Right lobe of liver (tissue), 6 donors: ENCODE measurements around the gene KCNK4. TPM values are rescaled to one million over a fixed set of nuclear protein-coding genes. Genes with fewer than 3 reads are reported as not detected.

Experiments used
- ATAC-seq, 4 donors: fragments of 200-7000 bp; cut with Tn5 transposase; one replicate each; pipeline ENCODE4 v1.9.1; 2020; ENCODE audit warnings: mild to moderate bottlenecking in 4 of 4, moderate library complexity in 4 of 4
- DNase-seq, 3 donors: peaks; one replicate each; pipeline ENCODE4 v3.0.0-alpha.2; 2020
- H3K27ac ChIP-seq, 3 donors: fragments of 200-600 bp; one replicate each; pipeline ENCODE4 v1.8.0; 2022
- H3K27me3 ChIP-seq, 2 donors: fragments of 200-600 bp; one replicate each; pipeline ENCODE4 v1.8.0; 2022
- H3K36me3 ChIP-seq, 4 donors: fragments of 200-600 bp; sonication (generic) in 1 of 4; one replicate each; pipeline versions ENCODE4 v1.5.1 to v1.8.0; 2017 to 2022; ENCODE audit warnings: control low read depth in 1 of 4
- H3K4me1 ChIP-seq, 4 donors: fragments of 200-600 bp; sonication (generic) in 1 of 4; one replicate each; pipeline versions ENCODE4 v1.5.1 to v1.8.0; 2017 to 2022; ENCODE audit warnings: control low read depth in 1 of 4
- H3K4me3 ChIP-seq, 3 donors: fragments of 200-600 bp; one replicate each; pipeline ENCODE4 v1.8.0; 2022
- H3K9me3 ChIP-seq, 4 donors: fragments of 200-600 bp; sonication (generic) in 1 of 4; one replicate each; pipeline versions ENCODE4 v1.5.1 to v1.8.0; 2017 to 2022; ENCODE audit warnings: control low read depth in 1 of 4
- POLR2A ChIP-seq: fragments of 450-650 bp; IDR thresholded peaks from one replicate; pipeline ENCODE4 v1.6.1; 2017; ENCODE audit warnings: antibody characterized with exemption, mild to moderate bottlenecking
- WGBS: methylation state at CpG from one replicate; pipeline ENCODE4 v1.1.6; 2018; ENCODE audit warnings: low coverage, low lambda C conversion rate; ENCODE audit not compliant: insufficient coverage; ENCODE audit errors: missing lambda C conversion rate; 5-methylcytosine and 5-hydroxymethylcytosine counted together
- intact Hi-C, 2 donors: fragments of 100-400 bp; cut with DNase I; formaldehyde crosslinking; loops; one replicate each; pipeline versions ENCODE4 v1.11.2 to v1.14.1; 2022
- total RNA-seq, 6 experiments: library from RNA; depleted of rRNA in 2 of 6; stranded (reverse); fragments of >200 nt in 2 of 6; fragmentation: NEBNext Ultra II Directional in 3 of 6; extraction: Animal tissue kit (Norgen Biotek cat#: 25700) in 3 of 6; gene quantifications; one replicate each; pipeline versions ENCODE4 v1.1.0 to v1.2.4, GENCODE V29; 2016 to 2023
- TF ChIP-seq, protein P1 (sequence below), 4 donors: fragments of 200-600 bp in 3 of 4; fragments of 450-650 bp in 1 of 4; IDR thresholded peaks; one replicate each; pipeline versions ENCODE4 v1.5.1 to v1.8.0; 2016 to 2022; ENCODE audit warnings: antibody characterized with exemption in 4 of 4, mild to moderate bottlenecking in 2 of 4
- donor health status: DM: no; HTN: yes; CAD: no.
- donor health status: DM: no; HTN: no; CAD: no.
- donor health status: DM: no; HTN: no; CAD: no.
- donor health status: DM: no; HTN: yes; CAD: no.
- donor health status: DM: no; HTN: yes; CAD: no.

KCNK4 gene
- total RNA-seq, 6 experiments from 2014 or later, result not detected

- DNase-seq (peak; percentile 97 to 99 (median 98)), ATAC-seq (peak; percentile 78 to 87 (median 82))
- H3K27me3 ChIP-seq, result no peaks in the 10 kb centered on the region
- no peaks in the 10 kb centered on the region for H3K36me3 ChIP-seq
- intact Hi-C loops, result no loop called here
- WGBS, result 0% methylated on average over 5 of the region's 58 CpGs
- H3K4me3 ChIP-seq, result peak overlapping the region; percentile 81 to 94 (median 92)
- peak overlapping the region; percentile 91 to 92 (median 91) for H3K27ac ChIP-seq
- peak; percentile 50 for TF ChIP-seq POLR2A
- TF ChIP-seq, protein P1, sequence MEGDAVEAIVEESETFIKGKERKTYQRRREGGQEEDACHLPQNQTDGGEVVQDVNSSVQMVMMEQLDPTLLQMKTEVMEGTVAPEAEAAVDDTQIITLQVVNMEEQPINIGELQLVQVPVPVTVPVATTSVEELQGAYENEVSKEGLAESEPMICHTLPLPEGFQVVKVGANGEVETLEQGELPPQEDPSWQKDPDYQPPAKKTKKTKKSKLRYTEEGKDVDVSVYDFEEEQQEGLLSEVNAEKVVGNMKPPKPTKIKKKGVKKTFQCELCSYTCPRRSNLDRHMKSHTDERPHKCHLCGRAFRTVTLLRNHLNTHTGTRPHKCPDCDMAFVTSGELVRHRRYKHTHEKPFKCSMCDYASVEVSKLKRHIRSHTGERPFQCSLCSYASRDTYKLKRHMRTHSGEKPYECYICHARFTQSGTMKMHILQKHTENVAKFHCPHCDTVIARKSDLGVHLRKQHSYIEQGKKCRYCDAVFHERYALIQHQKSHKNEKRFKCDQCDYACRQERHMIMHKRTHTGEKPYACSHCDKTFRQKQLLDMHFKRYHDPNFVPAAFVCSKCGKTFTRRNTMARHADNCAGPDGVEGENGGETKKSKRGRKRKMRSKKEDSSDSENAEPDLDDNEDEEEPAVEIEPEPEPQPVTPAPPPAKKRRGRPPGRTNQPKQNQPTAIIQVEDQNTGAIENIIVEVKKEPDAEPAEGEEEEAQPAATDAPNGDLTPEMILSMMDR (IDR thresholded peaks at IDR 0.05), result peak in 1 of 4 donors; percentile 21
- H3K9me3 ChIP-seq, result no peaks in the 10 kb centered on the region
- peaks cover 0 to 34% (median 17%) of the 10 kb centered on the region in 4 donors for H3K4me1 ChIP-seq
Measured at GRCh38 chr11:64269540-64270220, 21.4 kb upstream of the KCNK4 start.

DNA sequence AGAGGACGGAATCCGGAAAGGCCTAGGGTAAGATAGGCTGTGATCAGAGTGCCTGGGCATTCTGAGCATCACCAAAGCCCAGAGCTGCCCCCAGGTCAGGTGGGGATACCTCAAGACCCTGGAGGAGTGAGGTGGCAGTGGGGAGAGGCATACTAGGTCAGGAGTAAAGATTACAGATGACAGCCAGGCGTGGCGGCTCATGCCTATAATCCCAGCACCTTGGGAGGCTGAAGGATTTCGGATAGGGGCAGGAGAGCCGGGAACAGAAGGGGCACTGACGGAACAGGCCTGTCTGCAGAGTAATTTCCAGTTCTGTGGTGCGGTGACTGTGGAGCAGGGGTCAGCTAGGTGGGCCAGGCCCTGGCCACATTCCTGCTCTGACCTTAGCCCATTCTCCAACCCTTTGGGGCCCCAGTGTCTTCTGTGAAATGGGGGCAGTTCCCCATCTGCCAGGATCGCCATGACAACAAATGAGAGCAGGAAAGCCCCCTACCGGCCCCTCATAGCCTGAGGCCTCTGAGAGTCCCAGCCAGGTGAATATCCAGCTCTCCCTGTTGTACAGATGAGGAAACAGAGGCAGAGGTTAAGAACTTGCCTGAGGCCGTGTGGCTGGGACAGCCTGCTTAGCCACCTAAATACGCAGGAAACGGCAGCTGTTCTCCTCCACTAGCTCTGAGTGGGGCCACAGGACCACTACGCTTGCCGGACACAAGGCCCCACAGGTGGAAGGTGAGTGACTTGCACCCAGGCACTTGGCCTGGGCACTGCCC, 15.9 kb upstream of the KCNK4 start:
- no peak overlapping the region for H3K27ac ChIP-seq
- 93% methylated on average over 5 of the region's 15 CpGs for WGBS
- no peaks in the 10 kb centered on the region for H3K9me3 ChIP-seq
- DNase-seq, result no peak
- no peak for ATAC-seq
- H3K27me3 ChIP-seq, result no peaks in the 10 kb centered on the region
- intact Hi-C loops, result no loop called here
- no peak overlapping the region for H3K4me3 ChIP-seq
- TF ChIP-seq, protein P1 (IDR thresholded peaks at IDR 0.05), result no peak
- no peak for TF ChIP-seq POLR2A
- peaks cover 0 to 23% (median 10%) of the 10 kb centered on the region in 4 donors for H3K4me1 ChIP-seq
- peaks cover 0 to 14% (median 2%) of the 10 kb centered on the region in 4 donors for H3K36me3 ChIP-seq

- Histone ChIP-seq H3K4me3 (no peak overlapping the region), H3K27ac (no peak overlapping the region), H3K4me1 (peaks cover 0 to 23% (median 10%) of the 10 kb centered on the region in 4 donors), H3K9me3 (no peaks in the 10 kb centered on the region), H3K27me3 (no peaks in the 10 kb centered on the region), H3K36me3 (peaks cover 0 to 14% (median 2%) of the 10 kb centered on the region in 4 donors)
- 75% methylated on average over 1 of the region's 2 CpGs for WGBS
- ATAC-seq, result no peak
- TF ChIP-seq, protein P1 (IDR thresholded peaks at IDR 0.05), result no peak
- TF ChIP-seq POLR2A, result no peak
- no peak for DNase-seq
- intact Hi-C loops, result no loop called here
Measured at GRCh38 chr11:64275841-64276240, 15.3 kb upstream of the KCNK4 start.

- no peak for ATAC-seq
- TF ChIP-seq, protein P1 (IDR thresholded peaks at IDR 0.05), result no peak
- no peak for TF ChIP-seq POLR2A
- Histone ChIP-seq H3K4me1 (peaks cover 0 to 20% (median 9%) of the 10 kb centered on the region in 4 donors), H3K36me3 (peaks cover 0 to 14% (median 2%) of the 10 kb centered on the region in 4 donors), H3K9me3 (no peaks in the 10 kb centered on the region), H3K4me3 (no peak overlapping the region), H3K27me3 (no peaks in the 10 kb centered on the region), H3K27ac (no peak overlapping the region)
- peak in 1 of 3 donors; percentile 53 for DNase-seq
- WGBS, result 100% methylated on average over 1 of the region's 17 CpGs
- intact Hi-C loops, result no loop called here
Measured at GRCh38 chr11:64276653-64277431, 14.3 kb upstream of the KCNK4 start.
